Iris pigment epithelial cell (primary cell): ENCODE measurements around the gene IZUMO1.
A peak's percentile ranks its signal among the peaks of the same experiment; 100 is the strongest.
"Not testable (repeated sequence)": the region's sequence is repeated elsewhere in the genome, so short reads cannot be mapped to it uniquely, and the experiment has no call there.

Source experiments
- DNase-seq: peaks from one replicate; pipeline ENCODE4 v3.0.0-alpha.2; 2011; ENCODE audit warnings: low read depth

Gene IZUMO1

DNA sequence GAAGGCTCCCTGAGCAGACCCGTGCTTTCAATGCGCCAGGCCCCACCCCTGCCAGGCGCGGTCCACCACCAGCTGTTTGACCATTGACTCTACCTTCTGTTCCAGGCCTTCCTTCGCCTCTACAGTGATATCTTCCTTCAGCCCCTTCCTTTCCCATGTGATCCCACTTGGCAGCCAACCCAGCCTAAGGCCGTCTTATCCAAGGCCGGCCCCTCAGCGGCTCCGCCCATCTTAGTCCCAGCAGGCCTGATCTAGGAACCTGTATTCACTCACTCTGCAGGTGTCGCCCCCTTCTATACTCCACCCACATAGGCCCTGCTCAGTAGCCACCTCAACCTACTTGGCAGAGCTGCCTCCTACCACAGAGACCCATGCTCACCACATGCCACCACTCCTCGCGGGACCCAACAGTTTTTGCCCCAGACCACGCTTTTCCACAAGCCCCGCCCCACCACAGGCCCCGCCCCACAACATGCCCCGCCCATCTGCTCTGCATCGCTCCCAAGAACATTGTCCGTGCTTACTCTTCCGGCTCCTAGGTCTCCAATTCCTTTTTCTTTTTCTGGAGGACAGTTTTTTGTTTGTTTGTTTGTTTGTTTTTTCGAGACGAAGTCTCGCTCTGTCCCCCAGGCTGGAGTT lies 9.2 kb downstream of the IZUMO1 start:
- DNase-seq = no peak

DNA sequence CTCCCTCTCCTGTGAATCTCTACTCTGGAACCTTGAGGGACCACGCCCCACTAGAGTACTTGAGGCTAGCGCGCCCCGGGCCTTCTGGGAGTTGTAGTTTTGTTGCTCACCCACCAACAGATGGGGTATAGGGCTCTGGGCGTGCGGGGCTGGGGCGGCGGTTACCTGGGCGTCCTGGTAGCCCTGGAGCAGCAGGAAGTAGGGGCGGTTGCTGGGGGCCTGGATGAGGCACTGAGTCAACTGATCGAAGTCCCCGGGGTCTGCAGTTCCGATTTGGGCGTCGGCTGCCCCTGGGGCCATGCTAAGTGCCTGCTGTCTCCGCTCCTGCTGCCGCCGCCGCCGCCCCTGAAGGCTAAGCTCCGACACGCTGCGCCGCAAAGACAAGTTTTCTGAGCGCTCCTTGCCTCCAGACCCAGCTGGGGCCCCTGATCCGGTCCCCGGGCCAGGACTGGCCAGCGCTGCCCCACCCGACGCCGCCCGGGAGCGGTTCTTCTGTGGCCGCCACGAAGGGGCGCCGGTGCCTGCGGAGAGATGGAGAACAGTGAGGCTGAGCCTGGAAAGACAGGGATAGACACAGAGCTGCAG lies 11.6 kb downstream of the IZUMO1 start:
- DNase-seq = peak; percentile 58

DNA sequence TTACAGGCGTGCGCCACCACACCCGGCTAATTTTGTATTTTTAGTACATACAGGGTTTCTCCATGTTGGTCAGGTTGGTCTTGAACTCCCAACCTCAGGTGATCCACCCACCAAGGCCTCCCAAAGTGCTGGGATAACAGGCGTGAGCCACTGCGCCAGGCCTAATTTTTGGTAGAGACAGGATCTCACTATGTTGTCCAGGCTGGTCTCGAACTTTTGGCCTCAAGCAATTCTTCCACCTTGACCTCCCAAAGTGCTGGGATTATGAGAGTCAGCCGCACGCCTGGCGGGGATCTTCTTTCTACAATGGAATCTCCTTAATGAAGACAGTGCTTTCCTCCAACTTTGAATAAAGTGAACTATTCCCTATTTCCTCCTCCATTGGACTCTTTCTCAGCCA lies 12.1 kb downstream of the IZUMO1 start:
- no peak for DNase-seq

DNA sequence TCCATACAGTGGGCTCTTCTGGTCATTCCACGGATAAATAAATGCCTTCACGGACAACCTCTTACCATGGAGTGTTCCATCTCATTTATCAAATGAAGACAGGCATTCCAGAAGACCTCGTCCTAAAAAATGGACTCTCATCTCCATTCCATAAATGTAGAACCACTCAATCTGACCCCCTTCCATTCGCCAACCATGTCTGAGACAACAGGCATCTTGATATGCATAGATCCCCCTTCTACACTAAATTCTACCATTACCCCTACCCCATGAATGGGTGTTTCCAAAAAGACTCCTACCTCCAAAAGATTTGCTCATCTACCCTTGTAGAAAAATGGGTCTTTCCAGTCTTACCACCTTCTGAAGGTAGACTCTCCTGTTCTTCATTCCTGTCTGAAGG lies 15.3 kb downstream of the IZUMO1 start:
- DNase-seq = no peak

GRCh38 chr19:48728911-48729664 lies 17.6 kb downstream of the IZUMO1 start:
- DNase-seq = no peak

DNA sequence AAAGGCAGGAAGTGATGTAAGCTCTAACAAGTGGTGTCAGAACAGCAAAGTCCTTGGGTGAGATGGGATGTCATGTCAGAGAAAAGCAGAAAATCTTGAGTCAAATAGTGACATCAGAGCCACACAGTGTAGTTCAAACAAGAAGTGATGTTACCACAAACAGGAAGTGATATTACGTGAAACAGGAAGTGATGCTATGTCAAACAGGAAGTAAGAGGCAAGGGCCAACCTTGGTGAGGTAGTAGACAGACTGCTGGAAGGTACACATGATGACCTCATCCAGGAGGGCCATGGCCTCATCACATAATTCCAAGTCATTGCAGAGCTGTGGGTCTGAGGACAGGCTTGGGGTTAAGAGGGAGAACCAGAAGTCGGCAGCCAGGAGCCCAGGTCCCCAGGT lies 20.2 kb downstream of the IZUMO1 start:
- DNase-seq = no peak

- DNase-seq = peak; percentile 83
Observed at GRCh38 chr19:48724796-48725753, 21.6 kb downstream of the IZUMO1 start.

- DNase-seq = no peak
Observed at GRCh38 chr19:48722196-48722708, 24.5 kb downstream of the IZUMO1 start.

GRCh38 chr19:48720613-48721296 lies 26.0 kb downstream of the IZUMO1 start:
- peak; percentile 100 for DNase-seq

- no peak for DNase-seq
Observed at GRCh38 chr19:48720251-48720612, 26.5 kb downstream of the IZUMO1 start.

GRCh38 chr19:48719263-48720171 lies 27.2 kb downstream of the IZUMO1 start, which contains the start of gene MAMSTR:
Gene MAMSTR (minus strand): TSS chr19:48719725. CDS start chr19:48719031, 694 bp downstream.
- no peak for DNase-seq

DNA sequence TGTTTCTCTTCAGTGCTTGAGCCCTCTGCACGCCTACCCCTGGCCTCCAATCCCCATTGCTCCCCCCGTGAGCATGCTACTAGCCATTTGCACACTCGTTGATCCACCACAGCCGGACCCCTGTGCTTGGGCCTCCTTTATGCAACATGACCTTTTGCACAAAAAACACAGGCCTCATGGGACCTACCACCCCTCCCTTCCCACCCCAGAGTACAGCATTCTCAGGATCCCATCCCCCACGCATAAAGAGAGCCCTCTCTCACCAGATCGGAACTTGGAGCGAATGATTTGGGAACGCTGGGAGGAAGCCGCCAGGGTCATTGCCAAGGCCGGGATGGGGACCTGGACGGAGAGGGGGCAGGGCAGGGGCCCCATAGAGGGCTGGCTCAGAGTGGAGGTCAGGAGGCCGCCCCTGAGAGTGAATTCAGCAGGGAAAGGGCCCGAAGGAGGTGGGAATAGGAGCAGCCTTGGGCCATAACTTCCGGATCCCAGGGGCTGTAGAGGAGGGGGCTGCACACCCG lies 27.9 kb downstream of the IZUMO1 start:
- DNase-seq = no peak

GRCh38 chr19:48718106-48718505 lies 28.6 kb downstream of the IZUMO1 start:
- DNase-seq = not testable (repeated sequence)

DNA sequence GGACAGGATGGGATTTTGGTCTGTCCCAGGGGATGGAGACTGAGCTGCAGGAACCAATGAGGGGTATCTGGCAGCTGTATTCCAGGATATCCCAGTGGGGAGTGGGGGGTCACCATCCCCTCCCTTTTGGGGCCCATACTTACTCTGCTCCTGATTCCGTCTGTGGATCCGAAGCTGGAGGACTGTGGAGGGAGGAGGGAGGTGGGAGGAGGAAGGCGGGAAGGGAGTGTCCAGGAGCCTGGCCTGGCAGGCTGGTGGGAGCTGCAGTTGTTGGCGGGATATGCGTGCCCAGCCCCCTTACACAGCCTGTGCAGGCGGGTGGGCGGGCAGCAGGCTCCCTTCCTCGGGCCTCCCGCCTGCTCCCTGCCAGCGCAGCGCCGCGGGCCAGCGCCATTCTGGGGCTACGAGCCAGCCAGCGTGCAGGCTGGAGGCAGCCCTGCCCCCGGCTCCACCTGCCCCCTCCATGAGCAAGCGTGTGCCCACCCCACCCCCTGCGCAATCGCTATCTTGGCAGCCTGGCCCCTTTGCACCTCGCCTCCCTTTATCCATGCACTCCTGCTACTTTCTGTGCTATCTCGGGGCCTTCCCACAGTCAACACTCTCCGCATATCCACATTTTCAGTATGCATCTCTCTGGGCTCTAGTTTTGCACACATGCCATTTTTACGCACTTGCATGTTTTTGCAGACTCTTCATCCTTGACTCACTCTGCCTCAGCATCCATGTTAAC lies 30.0 kb downstream of the IZUMO1 start:
- no peak for DNase-seq

DNA sequence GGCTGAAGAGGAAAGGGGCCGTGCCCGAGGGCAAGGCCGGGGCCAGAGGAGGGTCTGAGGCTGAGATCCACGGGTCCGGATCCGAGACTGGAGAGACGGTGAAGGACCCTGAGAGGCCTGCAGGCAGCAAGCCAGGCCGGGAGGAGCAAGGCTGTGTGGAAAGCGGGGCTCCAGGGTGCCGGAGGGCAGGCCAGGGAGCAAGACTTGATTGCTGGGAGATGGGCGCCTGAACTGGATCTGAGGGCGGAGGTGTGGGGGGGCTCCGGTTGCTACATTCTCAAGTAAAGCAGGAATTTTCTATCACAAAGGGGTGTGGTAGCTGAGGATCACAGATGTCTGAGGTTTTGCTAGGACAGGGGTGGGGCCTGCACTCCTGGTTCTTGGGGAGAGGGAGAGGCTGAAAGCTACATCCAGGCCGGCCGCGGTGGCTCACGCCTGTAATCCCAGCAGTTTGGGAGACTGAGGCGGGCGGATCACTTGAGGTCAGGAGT lies 31.0 kb downstream of the IZUMO1 start:
- no peak for DNase-seq

DNA sequence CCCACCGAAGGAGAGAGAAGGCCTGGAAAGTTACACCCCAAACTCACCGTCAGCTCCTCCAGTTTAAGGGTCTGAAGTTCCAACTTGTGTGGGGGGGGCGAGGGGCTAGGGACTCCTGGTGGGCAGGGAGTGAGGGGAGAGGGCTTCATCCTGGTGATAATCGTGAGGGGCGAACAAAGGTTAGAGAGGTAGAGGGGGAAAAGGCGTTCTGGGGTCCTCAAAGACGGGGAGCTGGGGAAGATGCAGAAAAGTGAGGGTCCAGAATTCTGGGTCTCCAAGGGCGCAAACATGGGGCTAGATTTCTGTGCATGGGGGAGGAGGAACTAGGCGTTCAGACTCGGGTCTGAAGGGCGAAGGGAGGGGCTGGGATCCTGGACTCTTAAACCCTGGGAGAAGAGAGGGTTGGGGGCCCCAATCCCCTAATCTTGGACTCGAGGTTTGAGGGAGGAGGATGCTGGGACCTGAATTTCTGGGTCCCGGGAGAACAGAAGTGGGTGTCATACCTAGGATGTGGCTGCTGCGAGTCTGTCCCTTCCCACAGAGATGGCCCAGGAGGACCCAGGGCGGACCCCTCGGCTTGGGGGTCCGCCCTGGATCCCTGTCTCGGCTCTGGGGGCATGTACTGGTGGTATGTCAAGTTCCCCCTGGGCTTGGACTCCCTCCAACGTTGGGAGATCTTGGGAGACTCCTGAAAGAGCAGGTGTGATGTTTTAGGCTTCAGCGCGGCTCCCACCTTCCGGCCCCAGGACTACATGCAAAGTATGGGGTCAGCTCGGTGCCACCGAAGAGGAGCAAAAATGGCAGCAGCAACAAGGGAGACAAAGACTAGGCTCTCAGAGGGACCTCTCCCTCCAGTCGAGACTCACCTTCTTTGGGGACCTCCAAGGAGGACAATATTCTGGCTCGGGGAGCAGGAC lies 31.7 kb downstream of the IZUMO1 start:
- DNase-seq = no peak

- DNase-seq = peak; percentile 100
Observed at GRCh38 chr19:48713864-48714755, 32.6 kb downstream of the IZUMO1 start.
